HepG2 (cell line): ENCODE measurements around the gene CATSPERE. TPM values are rescaled to one million over a fixed set of nuclear protein-coding genes. Genes with fewer than 3 reads are reported as not detected.

Source experiments
- CEBPG ChIP-seq: IDR thresholded peaks from 2 replicates; pipeline ENCODE4 v1.6.1; 2016
- HMG20B ChIP-seq: conservative IDR thresholded peaks from 2 replicates; pipeline ENCODE4 v1.6.1; 2016; ENCODE audit warnings: missing genetic modification reagents, missing compliant biosample characterization
- SOX13 ChIP-seq, 3 experiments: fragments of 450-650 bp in 1 of 3; sonication (generic) in 1 of 3; formaldehyde crosslinking in 1 of 3; IDR thresholded peaks in 2 of 3; conservative IDR thresholded peaks in 1 of 3; 2 replicates each; pipeline versions ENCODE4 v1.5.0 to v1.6.1; 2016 to 2020; ENCODE audit warnings: antibody characterized with exemption in 1 of 3, mild to moderate bottlenecking in 1 of 3, missing compliant biosample characterization in 1 of 3, missing genetic modification reagents in 1 of 3, moderate library complexity in 1 of 3
- ZNF207 ChIP-seq: fragments of 450-650 bp; IDR thresholded peaks from 2 replicates; pipeline ENCODE4 v1.6.1; 2016; ENCODE audit warnings: antibody characterized with exemption, borderline replicate concordance
- ZNF318 ChIP-seq: sonication (generic); formaldehyde crosslinking; IDR thresholded peaks from 2 replicates; pipeline ENCODE4 v1.4.0; 2020; ENCODE audit warnings: mild to moderate bottlenecking, missing genetic modification reagents
- ZNF589 ChIP-seq: sonication (generic); formaldehyde crosslinking; conservative IDR thresholded peaks from 2 replicates; pipeline ENCODE4 v1.8.0; 2022; ENCODE audit warnings: mild to moderate bottlenecking, moderate library complexity, missing genetic modification reagents
- ZNF616 ChIP-seq: sonication (generic); formaldehyde crosslinking; IDR thresholded peaks from 2 replicates; pipeline ENCODE4 v1.5.0; 2020; ENCODE audit warnings: low read depth, mild to moderate bottlenecking, missing genetic modification reagents
- polyA plus RNA-seq, 8 experiments: library from polyadenylated mRNA; depleted of rRNA in 3 of 8; stranded (reverse) in 7 of 8; unstranded in 1 of 8; fragments of >200 nt; fragmentation: Illumina TruSeq in 4 of 8; extraction: Trizol in 4 of 8; gene quantifications; 2 replicates each; pipeline versions ENCODE4 v1.2.1 to v1.2.3, GENCODE V29; 2011 to 2016; ENCODE audit warnings: low read depth in 4 of 8, missing spikeins in 1 of 8, mixed read lengths in 1 of 8; ENCODE audit not compliant: insufficient read depth in 1 of 8
- total RNA-seq, 5 experiments: library from RNA; depleted of rRNA; stranded (reverse); fragments of >200 nt; fragmentation: Illumina TruSeq; extraction: Trizol; gene quantifications; 2 replicates each; pipeline ENCODE4 v1.2.3, GENCODE V29; 2016; ENCODE audit warnings: low read depth in 1 of 5

The CATSPERE gene
- total and polyA plus RNA-seq, 2 of the 13 experiments (the other 11 are each of a cell fraction or from before 2014, with no cell fraction given): 0.34 to 0.51 TPM

- no peak for TF ChIP-seq ZNF318 (CRISPR knock-in tag)
- no peak for TF ChIP-seq ZNF589
- TF ChIP-seq ZNF616 (CRISPR knock-in tag): no peak
- TF ChIP-seq HMG20B (CRISPR knock-in tag): no peak
- no peak for TF ChIP-seq SOX13 (IDR thresholded peaks at IDR 0.05)
- no peak for TF ChIP-seq SOX13 (CRISPR knock-in tag; conservative IDR thresholded peaks at IDR 0.05 in 1 of 2, IDR thresholded peaks at IDR 0.05 in 1 of 2)
- TF ChIP-seq CEBPG (CRISPR knock-in tag): no peak
- no peak for TF ChIP-seq ZNF207
These were observed 191.8 kb downstream of the CATSPERE start, which contains the start of gene DESI2 (continued) for GRCh38 chr1:244652623-244653438.
